Retinal pigment epithelial cell (primary cell): ENCODE measurements around the gene SNX22.

Source experiments
- DNase-seq: peaks from one replicate; pipeline ENCODE4 v3.0.0-alpha.2; 2010; ENCODE audit warnings: low read depth
- H3K4me3 ChIP-seq: 2 replicates; pipeline ENCODE4 v1.5.1; 2011; ENCODE audit warnings: mild to moderate bottlenecking, low read length, control low read depth, moderate library complexity
- TF ChIP-seq, protein P1 (sequence below): conservative IDR thresholded peaks from 2 replicates; pipeline ENCODE4 v1.5.1; 2011; ENCODE audit warnings: low read depth, low read length, control low read depth, inconsistent platforms

The SNX22 gene

DNA sequence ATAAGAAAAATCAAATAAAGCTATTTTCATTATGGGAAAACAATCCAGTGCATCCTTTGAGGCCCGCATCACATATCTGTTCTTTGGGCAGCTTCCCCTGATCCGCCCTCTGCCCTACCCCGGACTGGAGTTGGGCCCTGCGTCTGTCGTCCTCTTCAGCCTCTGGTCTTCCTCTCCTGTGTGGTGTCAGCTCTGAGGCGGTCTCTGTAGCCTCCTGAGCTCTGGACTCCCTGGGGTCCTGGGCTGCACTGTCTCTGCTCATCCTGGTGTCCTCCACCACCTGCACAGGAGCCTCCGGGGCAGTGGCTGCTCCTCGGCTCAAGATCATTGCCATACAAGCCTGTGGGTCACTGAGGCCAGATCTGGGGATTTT is 7.4 kb upstream of the SNX22 start:
- no peak overlapping the region for H3K4me3 ChIP-seq
- TF ChIP-seq, protein P1, sequence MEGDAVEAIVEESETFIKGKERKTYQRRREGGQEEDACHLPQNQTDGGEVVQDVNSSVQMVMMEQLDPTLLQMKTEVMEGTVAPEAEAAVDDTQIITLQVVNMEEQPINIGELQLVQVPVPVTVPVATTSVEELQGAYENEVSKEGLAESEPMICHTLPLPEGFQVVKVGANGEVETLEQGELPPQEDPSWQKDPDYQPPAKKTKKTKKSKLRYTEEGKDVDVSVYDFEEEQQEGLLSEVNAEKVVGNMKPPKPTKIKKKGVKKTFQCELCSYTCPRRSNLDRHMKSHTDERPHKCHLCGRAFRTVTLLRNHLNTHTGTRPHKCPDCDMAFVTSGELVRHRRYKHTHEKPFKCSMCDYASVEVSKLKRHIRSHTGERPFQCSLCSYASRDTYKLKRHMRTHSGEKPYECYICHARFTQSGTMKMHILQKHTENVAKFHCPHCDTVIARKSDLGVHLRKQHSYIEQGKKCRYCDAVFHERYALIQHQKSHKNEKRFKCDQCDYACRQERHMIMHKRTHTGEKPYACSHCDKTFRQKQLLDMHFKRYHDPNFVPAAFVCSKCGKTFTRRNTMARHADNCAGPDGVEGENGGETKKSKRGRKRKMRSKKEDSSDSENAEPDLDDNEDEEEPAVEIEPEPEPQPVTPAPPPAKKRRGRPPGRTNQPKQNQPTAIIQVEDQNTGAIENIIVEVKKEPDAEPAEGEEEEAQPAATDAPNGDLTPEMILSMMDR = no peak
- no peak for DNase-seq

- TF ChIP-seq, protein P1 = no peak
- no peak overlapping the region for H3K4me3 ChIP-seq
- DNase-seq = no peak
Observed at GRCh38 chr15:64144565-64145281, 6.8 kb upstream of the SNX22 start.

DNA sequence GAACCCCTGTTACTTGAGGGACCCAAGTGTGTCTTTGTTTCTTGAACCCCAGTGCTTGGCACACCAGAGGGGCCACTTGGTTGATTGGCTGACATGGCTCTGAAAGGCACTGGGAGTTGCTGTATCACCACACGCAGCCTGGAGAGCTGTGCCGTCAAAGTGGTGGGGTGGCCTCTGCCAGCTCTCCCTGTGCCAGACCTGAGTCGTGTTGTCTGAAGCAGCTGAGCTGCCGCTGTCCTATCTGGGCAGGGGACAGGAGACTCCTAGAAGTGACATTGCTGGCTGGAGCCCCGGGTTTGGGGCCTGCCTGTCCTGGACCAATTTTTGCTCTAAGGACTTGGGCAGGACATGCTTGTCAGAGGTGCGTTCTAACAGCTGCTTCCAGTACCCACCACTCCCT is 5.5 kb upstream of the SNX22 start:
- TF ChIP-seq, protein P1 = no peak
- H3K4me3 ChIP-seq = no peak overlapping the region
- no peak for DNase-seq

DNA sequence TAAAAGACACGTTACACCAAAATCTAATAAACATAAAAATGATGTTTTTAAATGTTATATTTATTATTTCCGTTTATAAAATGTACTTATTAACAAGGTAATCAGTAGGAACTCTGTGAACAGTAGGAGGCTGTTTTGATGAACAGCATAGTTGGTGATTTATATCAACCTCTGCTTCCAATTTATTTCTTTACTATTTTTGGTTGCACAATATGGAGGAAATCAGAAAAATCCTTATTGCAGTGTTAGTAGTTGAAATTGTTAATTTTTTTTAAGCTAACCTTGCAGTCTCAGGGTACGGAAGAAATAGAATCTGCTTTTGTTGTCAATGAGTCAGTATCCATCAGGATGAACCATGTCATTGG is 5.0 kb upstream of the SNX22 start:
- TF ChIP-seq, protein P1 = no peak
- H3K4me3 ChIP-seq = no peak overlapping the region
- no peak for DNase-seq

GRCh38 chr15:64146885-64147681 is 4.4 kb upstream of the SNX22 start:
- DNase-seq = no peak
- TF ChIP-seq, protein P1 = no peak
- no peak overlapping the region for H3K4me3 ChIP-seq

DNA sequence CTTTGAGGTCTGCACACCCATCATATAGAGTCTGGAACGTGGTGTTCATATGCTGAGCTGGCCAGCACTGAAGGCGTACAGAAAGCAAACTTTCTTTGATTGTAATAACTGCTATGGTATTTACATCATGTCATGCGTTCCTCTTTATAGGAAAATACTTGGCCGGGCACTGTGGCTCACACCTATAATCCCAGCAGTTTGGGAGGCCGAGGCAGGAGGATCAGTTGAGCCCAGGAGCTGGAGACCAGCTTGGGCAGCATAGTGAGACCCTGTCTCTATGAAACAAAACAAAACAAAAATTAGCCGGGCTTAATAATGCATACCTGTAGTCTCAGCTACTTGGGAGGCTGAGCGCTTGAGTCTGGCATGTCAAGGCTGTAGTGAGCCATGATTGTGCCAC is 3.4 kb upstream of the SNX22 start:
- H3K4me3 ChIP-seq = no peak overlapping the region
- TF ChIP-seq, protein P1 = no peak
- no peak for DNase-seq

DNA sequence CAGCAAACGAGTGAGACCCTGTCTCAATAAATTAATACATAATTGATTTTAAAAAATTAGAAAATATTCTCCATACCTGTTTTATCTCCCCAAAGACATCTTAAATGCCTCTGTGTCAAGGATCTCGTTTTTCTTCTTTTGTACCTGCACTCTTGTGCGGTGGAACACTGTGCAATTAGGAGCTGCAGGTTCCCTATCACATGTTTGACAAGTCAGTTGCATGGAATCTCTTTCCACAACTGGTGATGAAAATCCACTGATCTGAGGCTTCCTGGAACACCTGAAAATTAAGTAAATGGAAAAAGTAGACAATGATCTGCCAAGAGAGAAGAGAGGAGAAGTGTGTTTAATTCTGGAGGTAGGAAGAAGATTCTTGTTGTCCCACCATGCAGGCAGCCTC is 3.0 kb upstream of the SNX22 start:
- no peak overlapping the region for H3K4me3 ChIP-seq
- no peak for DNase-seq
- TF ChIP-seq, protein P1 = no peak
